GM06990 (cell line): ENCODE measurements around the gene VARS2.
"Not testable (repeated sequence)": the region's sequence is repeated elsewhere in the genome, so short reads cannot be mapped to it uniquely, and the experiment has no call there.

ENCODE experiments used
- DNase-seq: peaks from one replicate; pipeline ENCODE4 v3.0.0-alpha.2; 2011; ENCODE audit not compliant: insufficient read length; ENCODE audit errors: extremely low read depth
- H3K27me3 ChIP-seq: replicated peaks from 2 replicates; pipeline ENCODE4 v1.6.0; 2011; ENCODE audit warnings: low read length; ENCODE audit not compliant: control insufficient read depth, insufficient read depth
- H3K36me3 ChIP-seq: 2 replicates; pipeline ENCODE4 v1.5.1; 2011; ENCODE audit warnings: low read length; ENCODE audit not compliant: control insufficient read depth, insufficient read depth
- H3K4me3 ChIP-seq: replicated peaks from 2 replicates; pipeline ENCODE4 v1.5.1; 2011; ENCODE audit warnings: low read depth, mild to moderate bottlenecking, control low read depth, low read length
- CTCF ChIP-seq: IDR thresholded peaks from 2 replicates; pipeline ENCODE4 v1.5.1; 2011; ENCODE audit warnings: low read length, control low read depth, mild to moderate bottlenecking, inconsistent platforms; ENCODE audit not compliant: insufficient read depth, poor library complexity, severe bottlenecking

The VARS2 gene

GRCh38 chr6:30907758-30908591 is 6.1 kb upstream of the VARS2 start, which contains the start of gene GTF2H4:
TSS of gene GTF2H4 (plus strand) at chr6:30908207.
- Histone ChIP-seq H3K4me3 (peak within 1 kb of the TSS; percentile 88), H3K36me3 (peaks cover 12% of the 10 kb centered on the region), H3K27me3 (no peaks in the 10 kb centered on the region)
- TF ChIP-seq CTCF = no peak
- DNase-seq = peak; percentile 91

DNA sequence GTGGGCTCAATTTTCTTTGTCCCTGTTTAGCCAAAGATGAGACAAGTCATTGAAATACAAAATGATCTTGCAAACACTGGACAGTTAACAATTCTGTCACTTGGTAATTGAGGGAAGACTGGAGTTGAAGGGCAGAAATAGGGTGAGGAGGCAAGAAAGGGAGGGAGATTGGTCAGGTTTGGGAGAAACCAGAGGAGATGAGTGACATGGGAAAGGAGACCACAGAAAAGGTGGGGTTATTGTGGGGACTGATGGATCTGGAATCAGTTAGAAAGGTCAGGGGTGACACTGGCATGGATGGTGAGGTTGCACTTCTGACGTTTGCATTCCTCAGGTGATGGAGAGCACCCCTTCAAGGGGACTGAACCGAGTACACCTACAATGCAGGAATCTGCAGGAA is 5.3 kb upstream of the VARS2 start:
- Histone ChIP-seq H3K27me3 (no peaks in the 10 kb centered on the region), H3K4me3 (peak overlapping the region; percentile 88)
- no peak for TF ChIP-seq CTCF

DNA sequence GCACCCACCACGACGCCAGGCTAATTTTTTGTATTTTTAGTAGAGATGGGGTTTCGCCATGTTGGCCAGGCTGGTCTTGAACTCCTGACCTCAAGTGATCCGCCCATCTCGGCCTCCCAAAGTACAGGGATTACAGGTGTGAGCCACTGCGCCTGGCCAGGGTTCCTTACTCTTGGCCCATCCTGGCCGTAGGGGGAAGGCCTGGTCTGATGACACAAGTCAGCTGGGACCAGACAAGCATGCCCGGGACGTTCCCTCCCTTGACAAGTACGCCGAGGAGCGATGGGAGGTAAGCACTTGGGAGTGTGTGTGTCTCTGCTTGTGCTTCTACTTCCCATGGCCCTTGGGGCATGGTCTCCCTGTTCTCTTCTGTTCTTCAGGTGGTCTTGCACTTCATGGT is 3.6 kb upstream of the VARS2 start:
- H3K36me3 ChIP-seq = peaks cover 12% of the 10 kb centered on the region
- not testable (repeated sequence) for H3K27me3 ChIP-seq, H3K4me3 ChIP-seq, DNase-seq

More for the DNA sequence above, 5.3 kb upstream of the VARS2 start:
- peaks cover 12% of the 10 kb centered on the region for H3K36me3 ChIP-seq
- no peak for DNase-seq

DNA sequence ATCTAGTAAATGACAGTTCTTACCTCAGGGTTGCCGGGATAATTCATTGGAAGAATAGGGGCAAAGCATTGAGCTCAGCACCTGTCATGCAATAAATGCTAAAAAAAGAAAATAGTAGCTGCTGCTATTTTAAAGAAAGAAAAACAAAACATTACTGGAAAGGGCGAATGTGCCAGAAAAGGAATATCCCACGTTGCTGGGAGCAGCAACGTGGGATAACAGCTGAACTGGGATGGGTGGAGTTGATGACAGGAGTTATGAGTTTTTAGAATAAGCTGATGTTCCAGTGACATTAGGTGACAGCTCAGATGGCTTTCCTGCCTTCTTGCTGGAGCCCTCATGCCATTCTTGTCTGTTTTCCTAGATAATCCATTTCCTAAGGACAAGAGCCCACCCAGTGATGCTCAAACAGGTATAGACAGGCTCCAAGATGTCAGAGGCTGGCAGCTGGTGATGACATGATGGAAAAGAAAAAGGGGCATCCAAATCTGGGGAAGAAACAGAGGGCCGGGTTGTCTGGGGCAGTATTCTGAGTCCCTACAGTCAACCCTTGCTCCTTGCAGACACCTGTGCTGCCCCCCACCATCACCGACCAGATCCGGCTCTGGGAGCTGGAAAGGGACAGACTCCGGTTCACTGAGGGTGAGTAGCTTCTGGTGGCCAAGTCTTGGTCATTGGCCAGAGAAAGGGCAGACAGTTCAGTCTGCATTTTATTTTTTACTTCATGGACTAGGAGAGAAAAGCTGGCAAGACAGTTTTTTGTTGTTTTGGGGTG is 1.1 kb upstream of the VARS2 start:
- no peak for TF ChIP-seq CTCF
- H3K4me3 ChIP-seq = no peak overlapping the region
- no peaks in the 10 kb centered on the region for H3K27me3 ChIP-seq
- no peak for DNase-seq
- H3K36me3 ChIP-seq = peaks cover 22% of the 10 kb centered on the region

GRCh38 chr6:30913721-30914075 is 340 bp upstream of the VARS2 start:
- H3K4me3 ChIP-seq = peak overlapping the region; percentile 65
- TF ChIP-seq CTCF = no peak
- H3K36me3 ChIP-seq = peaks cover 24% of the 10 kb centered on the region
- H3K27me3 ChIP-seq = no peaks in the 10 kb centered on the region
- DNase-seq = no peak
